ENCODE results near the gene RTF2.

The RTF2 gene

GRCh38 chr20:56438284-56438683 lies 30.1 kb upstream of the RTF2 start:
- DNase-seq (ENCODE audit: low read depth in 2 of 2) = no peak

GRCh38 chr20:56439771-56440291 lies 28.6 kb upstream of the RTF2 start:
- no peak for DNase-seq (ENCODE audit: low read depth in 2 of 2)

- peak; percentile 29 to 44 for DNase-seq (ENCODE audit: low read depth in 2 of 2)
These were observed 27.9 kb upstream of the RTF2 start for GRCh38 chr20:56440346-56441007.

- DNase-seq (ENCODE audit: low read depth in 2 of 2) = no peak
These were observed 25.8 kb upstream of the RTF2 start for GRCh38 chr20:56442389-56443365.

GRCh38 chr20:56443654-56444540 lies 24.5 kb upstream of the RTF2 start:
- no peak for DNase-seq (ENCODE audit: low read depth in 2 of 2)

- no peak for DNase-seq (ENCODE audit: low read depth in 2 of 2)
These were observed 23.3 kb upstream of the RTF2 start for GRCh38 chr20:56445130-56445529.

- no peak for DNase-seq (ENCODE audit: low read depth in 2 of 2)
These were observed 22.9 kb upstream of the RTF2 start for GRCh38 chr20:56445540-56445939.

GRCh38 chr20:56447227-56447626 lies 21.2 kb upstream of the RTF2 start:
- DNase-seq (ENCODE audit: low read depth in 2 of 2) = no peak

GRCh38 chr20:56449459-56449858 lies 19.0 kb upstream of the RTF2 start:
- DNase-seq (ENCODE audit: low read depth in 2 of 2) = no peak

GRCh38 chr20:56451056-56451765 lies 17.2 kb upstream of the RTF2 start:
- DNase-seq (ENCODE audit: low read depth in 2 of 2) = no peak

GRCh38 chr20:56453352-56453751 lies 15.1 kb upstream of the RTF2 start:
- no peak for DNase-seq (ENCODE audit: low read depth in 2 of 2)

- no peak for DNase-seq (ENCODE audit: low read depth in 2 of 2)
These were observed 13.7 kb upstream of the RTF2 start for GRCh38 chr20:56454754-56455153.

GRCh38 chr20:56458206-56458821 lies 10.1 kb upstream of the RTF2 start:
- DNase-seq (ENCODE audit: low read depth in 2 of 2) = no peak

GRCh38 chr20:56460459-56460858 lies 8.0 kb upstream of the RTF2 start:
- DNase-seq (ENCODE audit: low read depth in 2 of 2) = no peak

GRCh38 chr20:56461576-56461975 lies 6.9 kb upstream of the RTF2 start:
- DNase-seq (ENCODE audit: low read depth in 2 of 2) = no peak

GRCh38 chr20:56463428-56463827 lies 5.0 kb upstream of the RTF2 start:
- no peak for DNase-seq (ENCODE audit: low read depth in 2 of 2)

- no peak for DNase-seq (ENCODE audit: low read depth in 2 of 2)
These were observed 2.4 kb upstream of the RTF2 start for GRCh38 chr20:56465997-56466396.

GRCh38 chr20:56467968-56468315 lies 485 bp upstream of the RTF2 start:
- DNase-seq (ENCODE audit: low read depth in 2 of 2) = no peak

GRCh38 chr20:56469077-56469449 lies 636 bp downstream of the RTF2 start:
- no peak for DNase-seq (ENCODE audit: low read depth in 2 of 2)

GRCh38 chr20:56483970-56484369 lies 15.5 kb downstream of the RTF2 start:
- no peak for DNase-seq (ENCODE audit: low read depth in 2 of 2)

GRCh38 chr20:56487216-56487615 lies 18.8 kb downstream of the RTF2 start:
- DNase-seq (ENCODE audit: low read depth in 2 of 2) = no peak
